ENCODE measurements around the gene CAMK1D. TPM values are rescaled to one million over a fixed set of nuclear protein-coding genes. Genes with fewer than 3 reads are reported as not detected.

CAMK1D gene
- total RNA-seq, 1 donor from 2014 or later: 7.6 TPM

DNA sequence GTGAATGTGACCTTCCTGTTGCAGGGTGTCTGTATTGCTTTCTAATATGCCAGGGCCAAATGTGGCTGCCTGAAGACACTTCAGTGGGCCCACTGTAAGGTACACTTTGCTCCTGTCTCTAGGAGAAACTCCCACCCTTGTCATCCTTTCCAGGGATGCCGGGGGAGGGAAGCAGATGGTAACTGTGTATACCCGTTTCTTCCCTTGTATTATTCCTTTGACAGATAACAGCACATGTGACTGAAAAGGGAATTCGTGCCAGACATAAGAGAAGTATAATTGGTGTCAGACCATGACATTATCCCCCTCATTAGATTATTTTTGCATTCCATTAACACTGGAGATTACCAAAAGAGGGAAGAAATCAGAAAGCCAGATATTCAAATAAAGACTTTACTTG lies 317.7 kb downstream of the CAMK1D start:
- Mint-ChIP-seq H3K27ac (no peak overlapping the region), H3K4me1 (no peaks in the 10 kb centered on the region)

DNA sequence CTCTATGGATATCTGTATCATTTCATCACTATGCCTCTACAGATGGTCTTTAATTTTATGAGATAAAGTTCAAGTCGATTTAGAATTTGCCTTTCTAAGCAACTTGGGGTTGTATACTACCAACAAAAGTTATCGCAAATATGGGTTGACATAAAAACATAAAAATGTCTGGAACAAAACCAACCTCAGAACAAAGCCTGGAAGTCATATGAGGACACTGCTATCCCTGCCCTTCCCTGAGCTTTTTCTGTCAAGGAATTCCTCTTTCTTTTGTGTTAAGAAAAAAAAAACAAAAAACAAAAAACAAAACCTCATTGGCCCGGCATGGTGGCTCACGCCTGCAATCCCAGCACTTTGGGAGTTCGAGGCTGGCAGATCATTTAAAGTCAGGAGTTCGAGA lies 319.3 kb downstream of the CAMK1D start:
- TF ChIP-seq, protein P1, sequence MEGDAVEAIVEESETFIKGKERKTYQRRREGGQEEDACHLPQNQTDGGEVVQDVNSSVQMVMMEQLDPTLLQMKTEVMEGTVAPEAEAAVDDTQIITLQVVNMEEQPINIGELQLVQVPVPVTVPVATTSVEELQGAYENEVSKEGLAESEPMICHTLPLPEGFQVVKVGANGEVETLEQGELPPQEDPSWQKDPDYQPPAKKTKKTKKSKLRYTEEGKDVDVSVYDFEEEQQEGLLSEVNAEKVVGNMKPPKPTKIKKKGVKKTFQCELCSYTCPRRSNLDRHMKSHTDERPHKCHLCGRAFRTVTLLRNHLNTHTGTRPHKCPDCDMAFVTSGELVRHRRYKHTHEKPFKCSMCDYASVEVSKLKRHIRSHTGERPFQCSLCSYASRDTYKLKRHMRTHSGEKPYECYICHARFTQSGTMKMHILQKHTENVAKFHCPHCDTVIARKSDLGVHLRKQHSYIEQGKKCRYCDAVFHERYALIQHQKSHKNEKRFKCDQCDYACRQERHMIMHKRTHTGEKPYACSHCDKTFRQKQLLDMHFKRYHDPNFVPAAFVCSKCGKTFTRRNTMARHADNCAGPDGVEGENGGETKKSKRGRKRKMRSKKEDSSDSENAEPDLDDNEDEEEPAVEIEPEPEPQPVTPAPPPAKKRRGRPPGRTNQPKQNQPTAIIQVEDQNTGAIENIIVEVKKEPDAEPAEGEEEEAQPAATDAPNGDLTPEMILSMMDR (IDR thresholded peaks at IDR 0.05; ENCODE audit: unreplicated experiment): no peak
- Mint-ChIP-seq H3K36me3 (peaks cover 3% of the 10 kb centered on the region), H3K27ac (no peak overlapping the region), H3K27me3 (ENCODE audit: low read depth) (peaks cover 3% of the 10 kb centered on the region), H3K4me3 (no peak overlapping the region), H3K9me3 (peaks cover 16% of the 10 kb centered on the region), H3K4me1 (no peaks in the 10 kb centered on the region)
- no peak for DNase-seq (ENCODE audit: low spot score in 2 of 2, unreplicated experiment in 2 of 2)

More for the DNA sequence above, 317.7 kb downstream of the CAMK1D start:
- Mint-ChIP-seq H3K27me3 (ENCODE audit: low read depth) (peaks cover 3% of the 10 kb centered on the region), H3K4me3 (no peak overlapping the region), H3K9me3 (peaks cover 16% of the 10 kb centered on the region), H3K36me3 (peaks cover 3% of the 10 kb centered on the region)
- TF ChIP-seq, protein P1 (IDR thresholded peaks at IDR 0.05; ENCODE audit: unreplicated experiment): no peak
- no peak for DNase-seq (ENCODE audit: low spot score in 2 of 2, unreplicated experiment in 2 of 2)

DNA sequence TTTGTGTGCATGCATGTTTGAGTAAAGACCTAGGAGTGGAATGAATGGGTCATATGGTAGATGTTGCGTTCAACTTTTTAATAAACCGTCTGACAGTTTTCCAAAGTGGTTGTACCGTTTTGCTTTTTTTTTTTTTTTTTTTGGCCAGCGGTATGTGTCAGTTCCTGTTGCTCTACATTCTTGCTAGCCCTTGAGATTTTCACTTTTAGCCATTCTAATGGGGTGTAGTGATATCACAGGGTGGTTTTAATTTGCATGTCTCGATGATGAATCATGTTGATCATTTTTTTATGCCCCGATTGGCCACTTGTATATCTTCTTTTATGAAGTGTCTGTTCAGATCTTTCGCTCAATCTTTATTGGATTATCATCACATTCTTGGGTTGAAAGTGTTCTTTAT lies 320.7 kb downstream of the CAMK1D start:
- no peak for DNase-seq (ENCODE audit: low spot score in 2 of 2, unreplicated experiment in 2 of 2)
- Mint-ChIP-seq H3K4me1 (no peaks in the 10 kb centered on the region), H3K27ac (no peak overlapping the region), H3K36me3 (peaks cover 3% of the 10 kb centered on the region), H3K27me3 (ENCODE audit: low read depth) (peaks cover 3% of the 10 kb centered on the region), H3K4me3 (no peak overlapping the region), H3K9me3 (peaks cover 16% of the 10 kb centered on the region)
- TF ChIP-seq, protein P1 (IDR thresholded peaks at IDR 0.05; ENCODE audit: unreplicated experiment): no peak

DNA sequence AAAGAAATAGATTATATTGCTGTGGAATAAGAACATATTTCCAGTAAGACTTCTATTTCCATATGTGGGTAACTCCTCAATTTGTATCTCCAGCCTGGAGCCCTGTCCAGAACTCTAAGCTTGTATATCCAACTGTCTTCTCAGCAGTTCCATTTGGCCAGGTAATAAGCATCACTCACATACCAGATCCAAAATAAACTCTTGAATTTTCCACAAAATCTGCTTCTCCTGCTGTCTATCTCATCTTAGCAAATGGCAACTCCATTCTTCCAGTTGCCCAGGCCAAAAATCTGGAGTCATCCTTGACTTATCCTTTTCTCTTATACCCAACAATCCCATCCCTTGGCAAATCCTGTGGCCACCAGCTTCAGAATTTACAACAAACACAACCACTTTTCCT lies 325.8 kb downstream of the CAMK1D start:
- Mint-ChIP-seq H3K9me3 (peaks cover 17% of the 10 kb centered on the region), H3K4me3 (no peak overlapping the region), H3K27me3 (ENCODE audit: low read depth) (peaks cover 18% of the 10 kb centered on the region), H3K36me3 (peaks cover under 1% of the 10 kb centered on the region), H3K4me1 (no peaks in the 10 kb centered on the region), H3K27ac (no peak overlapping the region)
- DNase-seq (ENCODE audit: low spot score in 2 of 2, unreplicated experiment in 2 of 2): no peak
- TF ChIP-seq, protein P1 (IDR thresholded peaks at IDR 0.05; ENCODE audit: unreplicated experiment): no peak

DNA sequence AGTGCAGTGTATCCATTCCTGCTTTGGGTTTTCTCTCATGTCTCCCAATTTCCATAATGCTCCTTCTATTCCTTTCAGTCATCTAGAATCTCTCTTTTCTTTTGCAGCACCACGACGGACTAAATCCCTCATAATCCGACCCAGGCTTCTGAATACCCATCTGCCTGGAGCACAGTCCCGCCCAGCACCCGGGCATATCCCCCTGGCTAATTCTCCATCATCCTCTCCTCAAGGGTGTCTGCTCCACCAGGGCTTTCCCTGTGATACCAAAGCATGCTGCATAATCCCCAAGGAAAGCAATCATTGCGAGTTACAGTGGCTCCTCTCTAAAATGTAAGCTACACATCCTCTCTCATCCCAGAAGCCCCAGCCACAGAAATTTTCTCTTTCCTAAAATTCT lies 330.3 kb downstream of the CAMK1D start:
- peaks cover 12% of the 10 kb centered on the region for H3K9me3 Mint-ChIP-seq
- TF ChIP-seq, protein P1 (IDR thresholded peaks at IDR 0.05; ENCODE audit: unreplicated experiment): no peak
- no peaks in the 10 kb centered on the region for H3K36me3 Mint-ChIP-seq
- H3K27ac Mint-ChIP-seq: no peak overlapping the region
- H3K4me3 Mint-ChIP-seq: no peak overlapping the region
- H3K4me1 Mint-ChIP-seq: no peaks in the 10 kb centered on the region
- H3K27me3 Mint-ChIP-seq (ENCODE audit: low read depth): peaks cover 18% of the 10 kb centered on the region
- DNase-seq (ENCODE audit: low spot score in 2 of 2, unreplicated experiment in 2 of 2): no peak

DNA sequence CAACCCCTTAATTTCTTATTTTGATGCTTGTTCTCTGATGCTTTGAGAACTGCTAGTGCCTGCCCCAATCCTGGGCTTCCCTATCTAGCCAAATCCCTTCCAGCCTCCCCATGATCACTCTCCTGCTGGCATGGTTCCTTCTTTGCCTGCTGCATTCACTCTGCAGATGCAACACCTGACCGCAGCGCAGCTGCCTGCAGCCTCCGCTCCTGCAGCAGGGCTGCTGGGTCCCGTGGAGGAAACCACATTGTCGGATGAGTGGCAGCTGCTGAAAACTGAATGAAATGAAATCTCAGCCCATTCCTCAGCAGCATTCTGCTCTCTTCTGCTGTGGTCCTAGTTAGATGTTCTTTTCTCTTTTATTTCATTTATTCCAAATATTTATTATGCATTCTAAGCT lies 331.9 kb downstream of the CAMK1D start:
- Mint-ChIP-seq H3K4me3 (no peak overlapping the region), H3K27me3 (ENCODE audit: low read depth) (peaks cover 18% of the 10 kb centered on the region), H3K27ac (no peak overlapping the region), H3K9me3 (peaks cover 12% of the 10 kb centered on the region), H3K4me1 (no peaks in the 10 kb centered on the region), H3K36me3 (no peaks in the 10 kb centered on the region)
- no peak for DNase-seq (ENCODE audit: low spot score in 2 of 2, unreplicated experiment in 2 of 2)
- TF ChIP-seq, protein P1 (IDR thresholded peaks at IDR 0.05; ENCODE audit: unreplicated experiment): no peak

Measured in mesothelial cell of epicardium (in vitro differentiated cells).